Thymus (tissue), 11 donors: ENCODE measurements around the gene MAP1LC3B2. TPM values are rescaled to one million over a fixed set of nuclear protein-coding genes. Genes with fewer than 3 reads are reported as not detected.
A peak's percentile ranks its signal among the peaks of the same experiment; 100 is the strongest.

Experiments
- DNase-seq, 9 donors: peaks; one replicate each; pipeline ENCODE4 v3.0.0-alpha.2; 2013; ENCODE audit warnings: low spot score in 9 of 9, low read depth in 6 of 9, missing footprints in 1 of 9
- H3K27ac ChIP-seq, 2 donors: one replicate each; pipeline ENCODE4 v1.5.1; 2013; ENCODE audit warnings: control low read depth in 1 of 2, low read depth in 1 of 2, low read length in 1 of 2, mild to moderate bottlenecking in 1 of 2, moderate library complexity in 1 of 2
- H3K27me3 ChIP-seq, 2 donors: one replicate each; pipeline ENCODE4 v1.5.1; 2013; ENCODE audit warnings: low read length in 1 of 2; ENCODE audit not compliant: control insufficient read depth in 2 of 2, insufficient read depth in 1 of 2
- H3K36me3 ChIP-seq, 2 donors: one replicate each; pipeline ENCODE4 v1.5.1; 2013; ENCODE audit warnings: low read length in 1 of 2, mild to moderate bottlenecking in 1 of 2, moderate library complexity in 1 of 2; ENCODE audit not compliant: control insufficient read depth in 2 of 2, insufficient read depth in 2 of 2
- H3K4me1 ChIP-seq, 2 donors: one replicate each; pipeline ENCODE4 v1.5.1; 2013; ENCODE audit warnings: low read length in 2 of 2; ENCODE audit not compliant: control insufficient read depth in 2 of 2, insufficient read depth in 2 of 2
- H3K4me3 ChIP-seq, 2 donors: one replicate each; pipeline ENCODE4 v1.5.1; 2013; ENCODE audit warnings: low read length in 2 of 2, control low read depth in 1 of 2, mild to moderate bottlenecking in 1 of 2
- H3K9me3 ChIP-seq, 2 donors: one replicate each; pipeline ENCODE4 v1.5.1; 2013; ENCODE audit warnings: low read length in 1 of 2, mild to moderate bottlenecking in 1 of 2; ENCODE audit not compliant: control insufficient read depth in 2 of 2, insufficient read depth in 1 of 2
- WGBS: extraction: QIAGEN DNeasy Blood & Tissue Kit; methylation state at CpG from one replicate; pipeline ENCODE4 v1.1.7; 2013; 5-methylcytosine and 5-hydroxymethylcytosine counted together
- polyA plus RNA-seq: library from polyadenylated mRNA; stranded (reverse); fragments of 200-250 nt; gene quantifications from one replicate; pipeline ENCODE4 v1.2.3, GENCODE V29; 2013
- total RNA-seq: library from RNA; stranded (reverse); fragments of 120-200 nt; gene quantifications from one replicate; pipeline ENCODE4 v1.2.4, GENCODE V29; 2013
- donor health status: healthy.

Gene MAP1LC3B2
- total and polyA plus RNA-seq, 2 donors: 2.0 to 6.5 TPM

GRCh38 chr12:116534311-116535121 is 24.7 kb upstream of the MAP1LC3B2 start:
- WGBS: 36% methylated on average over 30 of the region's 30 CpGs
- DNase-seq: no peak
- Histone ChIP-seq H3K4me1 (peaks cover 11 to 38% of the 10 kb centered on the region in 2 donors), H3K9me3 (no peaks in the 10 kb centered on the region), H3K36me3 (no peaks in the 10 kb centered on the region), H3K4me3 (peak overlapping the region; percentile 55 to 64), H3K27me3 (no peaks in the 10 kb centered on the region), H3K27ac (peak overlapping the region; percentile 61 to 66)

DNA sequence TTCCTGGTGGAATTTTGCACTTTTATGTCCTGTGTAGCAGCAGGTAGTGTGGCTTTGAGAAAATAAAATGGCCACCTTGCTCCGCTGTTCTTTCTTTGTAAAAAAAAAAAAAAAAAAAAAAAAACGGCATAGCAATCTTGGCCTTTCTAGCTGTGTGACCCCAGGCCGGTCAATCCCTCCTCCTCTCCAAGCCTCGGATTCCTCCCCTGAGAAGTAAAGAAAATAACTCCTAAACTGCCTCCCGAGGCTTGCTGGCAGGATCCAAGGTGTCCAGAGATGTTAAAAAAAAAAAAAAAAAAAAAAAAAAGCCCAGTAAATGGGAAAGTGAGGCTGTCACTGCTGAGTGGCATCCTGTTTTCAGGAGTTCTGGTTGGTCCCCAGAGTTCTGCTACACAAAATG is 23.9 kb upstream of the MAP1LC3B2 start:
- no peak for DNase-seq
- H3K4me1 ChIP-seq: peaks cover 11 to 45% of the 10 kb centered on the region in 2 donors
- no peaks in the 10 kb centered on the region for H3K9me3 ChIP-seq
- WGBS: 92% methylated on average over 5 of the region's 5 CpGs
- H3K27me3 ChIP-seq: no peaks in the 10 kb centered on the region
- no peaks in the 10 kb centered on the region for H3K36me3 ChIP-seq
- H3K4me3 ChIP-seq: no peak overlapping the region
- H3K27ac ChIP-seq: peak overlapping the region in 1 of 2 donors; percentile 24

DNA sequence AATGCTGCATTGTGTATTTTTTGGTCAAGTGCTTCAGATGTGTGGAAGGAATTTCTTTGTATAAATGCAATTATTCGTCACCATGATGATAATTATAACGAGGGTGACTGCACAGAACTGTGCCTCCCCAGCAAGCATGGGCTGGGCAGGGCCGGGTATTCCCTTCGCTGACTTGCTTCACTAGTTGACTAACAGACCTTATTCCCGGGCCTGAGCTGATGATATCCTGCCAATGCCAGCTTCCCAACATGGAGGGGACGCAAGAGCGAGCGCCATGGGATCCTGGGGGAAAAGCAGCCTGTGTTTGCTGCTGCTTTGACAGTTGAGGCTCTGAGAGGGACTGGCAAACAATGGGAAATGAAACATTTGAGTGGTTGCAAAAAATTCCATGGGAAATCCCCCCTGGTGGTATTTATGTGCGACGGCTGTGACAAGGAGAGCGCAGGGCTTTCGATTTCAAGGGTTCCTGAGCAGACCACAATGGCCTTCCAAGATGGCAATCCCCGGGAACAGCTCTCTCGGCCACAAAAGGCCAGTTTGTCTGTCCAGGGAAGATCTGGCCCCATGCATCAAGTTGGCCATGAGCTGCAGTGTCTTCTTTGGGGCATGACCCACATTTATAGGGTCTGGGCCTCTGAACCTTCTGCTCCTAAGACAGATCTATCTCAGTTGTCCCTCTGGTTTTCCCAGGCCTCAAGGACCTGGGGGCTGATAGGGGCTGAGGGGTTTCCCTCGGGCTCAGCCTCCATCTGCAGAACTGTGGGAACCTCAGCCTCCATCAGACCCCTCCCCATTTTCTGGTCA is 21.9 kb upstream of the MAP1LC3B2 start:
- H3K27me3 ChIP-seq: no peaks in the 10 kb centered on the region
- peak overlapping the region; percentile 47 to 73 for H3K27ac ChIP-seq
- no peak for DNase-seq
- H3K9me3 ChIP-seq: no peaks in the 10 kb centered on the region
- no peak overlapping the region for H3K4me3 ChIP-seq
- H3K36me3 ChIP-seq: no peaks in the 10 kb centered on the region
- 92% methylated on average over 15 of the region's 15 CpGs for WGBS
- peaks cover 11 to 48% of the 10 kb centered on the region in 2 donors for H3K4me1 ChIP-seq

DNA sequence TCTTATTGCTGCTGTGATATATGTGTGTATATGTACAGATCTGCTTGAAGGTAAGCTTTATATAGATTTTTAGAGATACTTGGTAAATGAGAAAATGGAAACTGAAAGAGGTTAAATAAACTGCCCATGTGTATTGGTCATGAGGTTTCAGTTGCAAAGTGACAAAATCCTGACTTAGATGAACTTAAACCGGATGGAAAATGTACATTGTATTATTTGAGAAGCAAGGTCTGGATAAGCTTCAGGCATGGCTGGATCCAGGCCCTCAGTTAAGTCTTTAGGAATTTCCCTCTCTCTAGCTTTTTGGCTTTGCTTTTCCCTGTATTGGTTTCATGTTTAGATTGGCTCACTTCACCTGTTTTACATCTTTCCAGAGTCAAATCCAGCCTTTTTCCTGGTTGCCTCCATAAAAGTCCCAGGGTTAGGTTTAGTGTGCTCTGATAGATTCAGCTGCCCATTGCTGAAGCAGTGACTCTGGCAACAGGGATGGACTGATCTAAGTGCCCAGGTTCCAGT is 21.0 kb upstream of the MAP1LC3B2 start:
- Histone ChIP-seq H3K9me3 (no peaks in the 10 kb centered on the region), H3K4me3 (no peak overlapping the region), H3K27me3 (no peaks in the 10 kb centered on the region), H3K27ac (peak overlapping the region; percentile 64 to 73), H3K4me1 (peaks cover 4 to 43% of the 10 kb centered on the region in 2 donors), H3K36me3 (no peaks in the 10 kb centered on the region)
- no peak for DNase-seq
- WGBS: 79% methylated on average over 1 of the region's 1 CpG

DNA sequence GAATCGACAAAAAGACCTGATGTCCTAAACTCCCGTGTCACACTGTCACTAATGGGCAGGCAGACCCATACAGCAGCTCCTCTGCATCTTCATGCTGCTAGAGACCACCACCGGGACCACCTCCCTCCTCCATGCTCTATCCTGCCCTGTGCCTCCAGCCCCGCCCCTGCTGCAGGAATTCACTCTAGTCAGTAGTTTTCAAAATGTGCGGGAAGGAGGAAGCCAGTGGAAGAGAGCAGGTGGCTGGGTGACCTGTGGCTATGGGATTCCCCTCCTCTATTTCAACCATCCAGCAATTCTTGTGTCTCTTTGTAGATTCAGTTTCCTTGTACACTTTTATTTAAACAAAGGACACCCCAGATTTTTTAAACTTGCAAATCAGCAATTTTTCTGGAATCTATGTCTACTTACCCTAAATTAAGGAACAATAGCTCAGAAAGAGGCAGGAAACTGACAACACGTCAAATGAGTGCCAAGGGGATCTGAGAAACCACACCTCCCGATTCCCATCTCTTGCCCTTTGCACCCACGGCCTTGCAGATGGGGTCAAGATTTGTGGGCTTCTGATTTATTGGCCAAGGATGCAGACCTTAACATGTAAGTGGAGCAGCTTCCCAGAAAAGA is 20.4 kb upstream of the MAP1LC3B2 start:
- Histone ChIP-seq H3K4me1 (peaks cover 4 to 39% of the 10 kb centered on the region in 2 donors), H3K4me3 (no peak overlapping the region), H3K9me3 (no peaks in the 10 kb centered on the region), H3K27ac (peak overlapping the region; percentile 64 to 72), H3K36me3 (no peaks in the 10 kb centered on the region), H3K27me3 (no peaks in the 10 kb centered on the region)
- 72% methylated on average over 8 of the region's 8 CpGs for WGBS
- no peak for DNase-seq

DNA sequence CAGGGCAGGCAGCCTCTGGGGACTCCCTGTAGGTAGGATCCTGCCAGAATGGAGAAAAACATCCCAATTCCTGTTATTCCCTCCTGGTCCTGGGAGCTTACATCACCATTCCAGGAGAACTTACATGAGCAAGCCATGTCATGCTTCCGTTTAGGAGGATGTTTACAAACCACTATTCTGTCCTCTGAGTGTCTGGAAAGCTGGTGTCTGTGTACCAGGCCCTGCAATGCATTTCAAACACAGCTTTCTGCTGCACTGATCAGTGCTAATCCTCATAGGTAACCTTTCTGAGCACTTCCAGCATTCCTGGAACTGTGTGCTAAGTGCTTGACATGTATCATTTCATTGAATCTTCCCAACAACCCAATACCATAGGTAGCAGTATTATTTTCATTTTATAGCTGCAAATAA is 19.8 kb upstream of the MAP1LC3B2 start:
- Histone ChIP-seq H3K36me3 (no peaks in the 10 kb centered on the region), H3K9me3 (no peaks in the 10 kb centered on the region), H3K4me1 (peaks cover 3 to 39% of the 10 kb centered on the region in 2 donors), H3K27ac (peak overlapping the region; percentile 72 to 74), H3K4me3 (no peak overlapping the region), H3K27me3 (no peaks in the 10 kb centered on the region)
- 60% methylated on average over 1 of the region's 1 CpG for WGBS
- DNase-seq: no peak

- no peaks in the 10 kb centered on the region for H3K36me3 ChIP-seq
- DNase-seq: no peak
- 80% methylated on average over 17 of the region's 17 CpGs for WGBS
- no peaks in the 10 kb centered on the region for H3K27me3 ChIP-seq
- no peaks in the 10 kb centered on the region for H3K9me3 ChIP-seq
- H3K4me3 ChIP-seq: no peak overlapping the region
- peaks cover 0 to 34% of the 10 kb centered on the region in 2 donors for H3K4me1 ChIP-seq
- peak overlapping the region; percentile 72 to 74 for H3K27ac ChIP-seq
Measured at GRCh38 chr12:116539905-116540482, 19.2 kb upstream of the MAP1LC3B2 start.

GRCh38 chr12:116540622-116541152 is 18.5 kb upstream of the MAP1LC3B2 start:
- DNase-seq: no peak
- H3K4me1 ChIP-seq: peaks cover 0 to 33% of the 10 kb centered on the region in 2 donors
- WGBS: 91% methylated on average over 5 of the region's 5 CpGs
- H3K27me3 ChIP-seq: no peaks in the 10 kb centered on the region
- H3K27ac ChIP-seq: no peak overlapping the region
- H3K4me3 ChIP-seq: no peak overlapping the region
- no peaks in the 10 kb centered on the region for H3K36me3 ChIP-seq
- H3K9me3 ChIP-seq: no peaks in the 10 kb centered on the region
